ENCODE measurements around the gene SPAG16.
"Not testable (repeated sequence)": the region's sequence is repeated elsewhere in the genome, so short reads cannot be mapped to it uniquely, and the experiment has no call there.

The SPAG16 gene

GRCh38 chr2:213561759-213562158 lies 277.5 kb downstream of the SPAG16 start:
- DNase-seq, result no peak

GRCh38 chr2:213562539-213563180 lies 278.4 kb downstream of the SPAG16 start:
- no peak for DNase-seq

GRCh38 chr2:213566846-213567245 lies 282.6 kb downstream of the SPAG16 start:
- DNase-seq, result no peak

- no peak for DNase-seq
Measured at GRCh38 chr2:213609570-213610170, 325.4 kb downstream of the SPAG16 start.

GRCh38 chr2:213627054-213627710 lies 342.9 kb downstream of the SPAG16 start:
- no peak for DNase-seq

- DNase-seq, result no peak
Measured at GRCh38 chr2:213627835-213628460, 343.7 kb downstream of the SPAG16 start.

- DNase-seq, result no peak
Measured at GRCh38 chr2:213640738-213641425, 356.6 kb downstream of the SPAG16 start.

GRCh38 chr2:213644926-213645325 lies 360.7 kb downstream of the SPAG16 start:
- no peak for DNase-seq

GRCh38 chr2:213649176-213649575 lies 364.9 kb downstream of the SPAG16 start:
- DNase-seq, result no peak

- no peak for DNase-seq
Measured at GRCh38 chr2:213664817-213665216, 380.6 kb downstream of the SPAG16 start.

GRCh38 chr2:213669657-213670056 lies 385.4 kb downstream of the SPAG16 start:
- DNase-seq, result no peak

- no peak for DNase-seq
Measured at GRCh38 chr2:213678437-213679218, 394.4 kb downstream of the SPAG16 start.

GRCh38 chr2:213679894-213680293 lies 395.6 kb downstream of the SPAG16 start:
- DNase-seq, result no peak

- DNase-seq, result no peak
Measured at GRCh38 chr2:213682276-213682675, 398.0 kb downstream of the SPAG16 start.

GRCh38 chr2:213688133-213688532 lies 403.9 kb downstream of the SPAG16 start:
- no peak for DNase-seq

GRCh38 chr2:213688825-213689224 lies 404.6 kb downstream of the SPAG16 start:
- DNase-seq, result not testable (repeated sequence)

GRCh38 chr2:213689585-213689984 lies 405.3 kb downstream of the SPAG16 start:
- no peak for DNase-seq

GRCh38 chr2:213691351-213691750 lies 407.1 kb downstream of the SPAG16 start:
- no peak for DNase-seq

- no peak for DNase-seq
Measured at GRCh38 chr2:213696442-213696841, 412.2 kb downstream of the SPAG16 start.

GRCh38 chr2:213701365-213701764 lies 417.1 kb downstream of the SPAG16 start:
- not testable (repeated sequence) for DNase-seq

- no peak for DNase-seq
Measured at GRCh38 chr2:213703406-213704098, 419.3 kb downstream of the SPAG16 start.

GRCh38 chr2:213710164-213710563 lies 425.9 kb downstream of the SPAG16 start:
- no peak for DNase-seq
